GM10847 (cell line): ENCODE measurements around the gene DDA1.

Experiments used
- POLR2A ChIP-seq: IDR thresholded peaks from 2 replicates; pipeline ENCODE4 v1.6.1; 2011; ENCODE audit not compliant: insufficient read length; ENCODE audit errors: extremely low read depth

Gene DDA1

GRCh38 chr19:17332677-17333581 lies 23.6 kb downstream of the DDA1 start:
- TF ChIP-seq POLR2A, result no peak

DNA sequence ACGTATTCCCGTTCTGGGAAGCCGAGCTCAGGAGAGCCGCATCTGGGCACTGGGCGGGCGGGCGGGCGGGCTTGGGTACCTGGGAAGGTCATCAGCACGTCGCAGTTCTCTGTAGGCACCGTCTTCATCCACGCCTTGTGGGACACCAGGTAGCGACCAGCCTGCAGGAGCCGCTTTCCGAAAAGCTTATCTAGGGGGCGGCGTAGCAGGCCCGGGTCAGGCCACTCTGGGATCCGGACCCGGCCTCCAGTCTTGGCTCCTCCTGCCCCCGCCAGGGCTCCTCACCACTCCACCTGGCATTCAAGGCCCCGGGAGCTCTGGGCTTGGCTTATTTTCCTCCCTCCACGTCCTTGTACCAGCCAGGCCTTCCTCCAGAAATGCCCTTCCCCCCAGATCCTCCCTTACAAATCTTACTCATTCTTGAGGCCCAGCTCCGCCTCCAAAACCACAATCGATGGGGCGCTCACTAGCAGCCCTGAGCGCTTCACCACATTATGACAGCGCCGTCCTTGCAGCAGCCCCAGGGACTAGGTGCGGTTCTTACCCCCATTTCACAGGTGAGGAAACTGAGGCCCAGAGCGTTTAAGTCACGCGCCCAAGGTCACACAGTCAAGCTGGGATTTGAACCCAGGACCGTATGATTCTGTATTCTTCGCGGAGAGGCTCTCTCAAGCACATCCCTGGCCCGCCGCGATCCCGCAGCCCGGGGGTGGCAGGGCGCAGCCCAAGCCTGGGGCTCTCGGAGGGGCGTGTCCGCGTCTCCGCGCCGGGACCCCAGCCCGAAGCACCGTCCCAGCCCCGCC lies 24.4 kb downstream of the DDA1 start:
- TF ChIP-seq POLR2A, result no peak

GRCh38 chr19:17334414-17335409 lies 25.3 kb downstream of the DDA1 start, which contains the start of gene ANO8:
Gene ANO8 (minus strand): TSS chr19:17334855. CDS start chr19:17334670, 185 bp downstream.
- no peak for TF ChIP-seq POLR2A

DNA sequence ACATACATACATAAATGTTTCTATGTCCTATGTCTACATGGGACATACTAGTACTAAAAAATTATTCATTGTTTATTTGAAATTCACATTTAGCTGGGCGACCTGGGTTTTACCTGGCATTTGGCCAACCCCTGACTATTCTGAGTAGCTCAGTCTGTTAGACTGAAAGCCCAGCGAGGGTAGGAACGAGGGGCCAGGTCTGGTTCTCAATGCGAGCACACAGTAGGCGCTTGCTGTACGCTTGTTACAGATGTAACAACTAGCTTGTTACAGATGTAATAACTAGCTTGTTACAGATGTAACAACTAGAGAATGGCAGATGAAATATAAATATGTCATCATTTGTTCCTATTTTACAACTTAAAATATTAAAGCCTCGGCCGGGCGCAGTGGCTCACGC lies 26.2 kb downstream of the DDA1 start:
- no peak for TF ChIP-seq POLR2A

DNA sequence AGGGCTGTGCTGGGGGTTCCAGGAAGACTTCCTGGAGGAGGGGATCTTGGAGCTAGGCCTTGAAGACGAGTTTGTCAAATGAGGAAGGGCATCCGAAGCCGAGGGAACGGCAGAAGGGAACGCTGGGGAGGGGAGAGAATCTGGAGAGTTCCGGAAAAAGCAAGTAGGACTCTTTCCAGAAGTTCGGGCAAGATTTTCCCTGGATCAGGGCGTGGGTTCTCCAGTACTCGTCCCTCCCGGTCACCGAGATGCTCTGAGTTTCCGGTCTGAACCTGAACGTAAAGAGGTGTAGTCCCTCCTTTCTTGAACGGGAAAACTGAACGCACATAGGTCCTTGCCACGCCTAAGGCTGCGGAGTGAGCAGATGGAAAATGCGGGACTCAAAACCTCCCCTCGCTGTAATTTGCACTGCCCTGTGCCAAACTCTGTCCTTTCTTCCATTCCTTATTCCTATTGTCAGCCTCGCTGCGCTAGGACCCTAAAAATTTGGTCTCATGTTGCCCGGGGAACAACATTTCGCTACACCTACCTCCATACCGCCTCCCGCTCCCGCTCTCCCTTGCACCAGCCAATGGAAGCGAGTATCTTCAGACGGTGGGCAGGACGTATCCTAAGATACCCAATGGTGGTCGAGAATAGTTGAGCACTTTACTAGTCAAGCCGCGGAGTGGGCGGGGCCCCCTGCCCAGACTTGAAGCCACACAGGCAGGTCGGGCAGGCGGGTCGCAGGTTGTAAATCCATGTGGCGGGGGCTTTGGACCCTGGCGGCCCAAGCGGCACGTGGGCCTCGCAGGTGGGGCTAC lies 27.7 kb downstream of the DDA1 start, which contains the start of gene GTPBP3:
TSS of gene GTPBP3 (plus strand) at position 682 of the 803 bp plus-strand sequence. CDS start at position 741, 59 bp downstream.
- TF ChIP-seq POLR2A, result peak; percentile 60

DNA sequence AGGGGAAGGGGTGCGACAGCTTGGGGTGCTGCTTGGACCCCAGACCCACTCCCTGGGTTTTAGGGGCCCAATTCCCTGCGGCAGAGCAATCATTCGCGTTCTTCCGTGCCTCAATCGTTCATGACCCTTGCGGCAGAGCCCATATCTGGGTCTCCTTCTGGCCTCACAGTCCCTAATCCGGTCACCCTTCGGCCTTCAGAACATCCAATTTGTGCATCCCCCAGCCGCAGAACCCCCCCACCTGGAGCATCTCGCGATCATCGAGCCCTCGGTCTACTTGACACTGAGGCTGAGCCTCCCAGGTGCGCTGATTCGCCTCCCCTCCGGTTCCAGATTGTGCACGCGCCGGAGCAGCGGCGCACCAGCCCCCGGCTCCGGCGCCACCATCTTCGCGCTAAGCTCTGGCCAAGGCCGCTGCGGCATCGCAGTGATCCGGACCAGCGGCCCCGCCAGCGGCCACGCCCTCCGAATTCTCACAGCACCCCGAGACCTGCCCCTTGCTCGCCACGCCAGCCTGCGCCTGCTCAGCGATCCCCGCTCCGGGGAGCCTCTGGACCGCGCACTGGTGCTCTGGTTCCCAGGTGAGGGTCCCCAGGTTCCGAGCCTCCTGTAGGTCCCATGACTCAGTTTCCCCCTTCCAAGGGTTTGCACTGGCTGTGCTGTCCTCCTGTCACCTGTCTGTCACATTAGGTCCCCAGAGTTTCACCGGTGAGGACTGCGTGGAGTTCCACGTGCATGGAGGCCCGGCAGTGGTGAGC lies 28.5 kb downstream of the DDA1 start:
- no peak for TF ChIP-seq POLR2A

DNA sequence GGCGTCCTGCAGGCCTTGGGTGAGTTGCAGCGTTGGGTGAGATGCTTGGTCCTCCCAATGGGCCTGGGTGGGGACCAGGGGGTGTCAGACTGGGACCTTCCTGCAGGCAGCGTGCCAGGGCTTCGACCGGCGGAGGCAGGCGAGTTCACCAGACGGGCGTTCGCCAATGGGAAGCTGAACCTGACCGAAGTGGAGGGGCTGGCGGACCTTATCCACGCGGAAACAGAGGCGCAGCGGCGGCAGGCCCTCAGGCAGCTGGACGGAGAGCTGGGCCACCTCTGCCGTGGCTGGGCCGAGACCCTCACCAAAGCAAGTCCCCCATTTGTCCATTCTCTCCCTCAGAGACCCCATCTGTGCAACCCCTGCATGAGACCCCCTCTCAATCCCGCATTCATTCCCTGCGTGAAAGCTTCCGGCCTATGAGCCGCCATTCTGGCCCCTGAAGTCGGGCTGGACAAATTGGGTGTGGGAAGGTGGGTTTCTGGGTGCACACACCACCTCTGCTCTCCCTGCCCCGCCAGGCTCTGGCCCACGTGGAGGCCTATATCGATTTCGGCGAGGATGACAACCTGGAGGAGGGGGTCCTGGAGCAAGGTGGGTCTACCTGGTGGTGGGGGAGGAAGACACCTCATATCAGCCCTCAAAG lies 29.2 kb downstream of the DDA1 start:
- TF ChIP-seq POLR2A, result no peak

- no peak for TF ChIP-seq POLR2A
Observed at GRCh38 chr19:17339088-17339741, 29.9 kb downstream of the DDA1 start.

GRCh38 chr19:17340302-17340870 lies 31.0 kb downstream of the DDA1 start:
- no peak for TF ChIP-seq POLR2A

DNA sequence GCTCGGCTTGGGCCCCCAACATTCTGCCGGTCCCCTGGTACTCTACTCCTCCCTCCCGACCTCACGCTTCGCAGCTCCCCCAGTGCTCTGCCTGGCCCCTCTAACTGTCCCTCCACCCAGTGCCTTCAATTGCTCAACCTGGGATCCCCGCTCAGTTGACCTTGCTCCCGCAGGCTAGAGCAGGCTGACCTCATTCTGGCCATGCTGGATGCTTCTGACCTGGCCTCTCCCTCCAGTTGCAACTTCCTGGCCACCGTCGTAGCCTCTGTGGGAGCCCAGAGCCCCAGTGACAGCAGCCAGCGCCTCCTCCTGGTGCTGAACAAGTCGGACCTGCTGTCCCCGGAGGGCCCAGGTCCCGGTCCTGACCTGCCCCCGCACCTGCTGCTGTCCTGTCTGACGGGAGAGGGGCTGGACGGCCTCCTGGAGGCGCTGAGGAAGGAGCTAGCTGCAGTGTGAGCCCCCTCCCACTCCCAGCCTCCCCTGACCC lies 31.6 kb downstream of the DDA1 start:
- TF ChIP-seq POLR2A, result no peak

GRCh38 chr19:17341386-17341785 lies 32.0 kb downstream of the DDA1 start:
- TF ChIP-seq POLR2A, result no peak

GRCh38 chr19:17341845-17342244 lies 32.5 kb downstream of the DDA1 start:
- no peak for TF ChIP-seq POLR2A
